8988T (cell line): ENCODE data around the gene FAM78B.

Experiments
- DNase-seq: peaks from one replicate; pipeline ENCODE4 v3.0.0; 2011

Gene FAM78B

DNA sequence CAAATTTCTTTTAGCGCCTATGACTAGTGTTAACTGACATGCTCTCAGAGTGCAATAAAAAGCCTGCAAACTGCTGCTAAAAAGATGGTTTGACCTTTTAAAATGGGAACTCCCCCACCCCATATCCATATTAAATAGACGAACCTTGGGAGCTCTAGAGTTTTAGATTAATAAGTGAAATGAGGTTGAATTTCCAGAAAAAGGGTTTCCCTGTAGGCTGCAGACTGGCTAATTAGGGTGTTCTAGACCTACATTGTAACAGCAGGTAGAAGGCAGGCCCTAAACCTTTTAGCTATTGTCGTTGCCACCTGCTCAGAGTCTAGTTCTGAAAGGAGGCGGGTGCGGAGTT, 2.2 kb downstream of the FAM78B start:
- DNase-seq: no peak

DNA sequence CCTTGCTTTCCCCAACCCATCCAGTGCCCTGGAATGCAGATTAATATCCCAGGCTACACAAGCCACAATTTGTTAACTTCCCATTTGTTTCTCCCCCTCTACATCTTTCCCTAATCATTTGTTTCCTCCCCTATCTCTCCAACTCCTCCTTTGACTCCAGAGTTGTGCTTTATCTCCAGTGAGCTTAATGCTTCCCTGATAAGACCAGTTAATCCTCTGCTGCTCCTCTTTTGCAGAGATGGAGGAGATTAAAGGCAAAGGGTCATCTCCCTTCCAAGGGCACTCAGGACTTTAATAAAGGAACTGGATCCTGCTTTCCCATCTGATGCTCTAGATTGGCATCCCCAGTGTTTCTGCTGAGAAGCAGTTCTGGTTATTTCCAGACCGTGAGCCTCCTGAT, 7.1 kb downstream of the FAM78B start:
- no peak for DNase-seq

DNA sequence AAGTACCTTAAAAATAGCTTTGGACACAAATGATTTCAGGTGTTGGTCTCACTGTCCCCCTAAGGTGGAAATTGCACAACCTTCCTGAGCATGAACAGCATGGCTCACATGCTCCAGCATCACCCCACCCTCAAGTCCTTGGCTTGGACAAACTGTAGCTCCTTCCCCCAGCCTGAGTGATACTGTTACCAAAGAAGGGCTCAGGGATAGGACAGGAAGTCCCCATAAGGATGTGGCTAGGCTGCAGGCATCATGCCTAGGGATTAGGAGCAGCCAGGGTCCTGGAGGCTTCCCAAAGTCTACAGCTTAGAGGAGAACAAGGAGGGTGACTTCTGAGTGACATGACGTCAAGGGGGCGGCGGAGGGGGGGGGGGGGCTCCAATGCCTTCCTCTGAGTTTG, 10.1 kb downstream of the FAM78B start:
- no peak for DNase-seq

DNA sequence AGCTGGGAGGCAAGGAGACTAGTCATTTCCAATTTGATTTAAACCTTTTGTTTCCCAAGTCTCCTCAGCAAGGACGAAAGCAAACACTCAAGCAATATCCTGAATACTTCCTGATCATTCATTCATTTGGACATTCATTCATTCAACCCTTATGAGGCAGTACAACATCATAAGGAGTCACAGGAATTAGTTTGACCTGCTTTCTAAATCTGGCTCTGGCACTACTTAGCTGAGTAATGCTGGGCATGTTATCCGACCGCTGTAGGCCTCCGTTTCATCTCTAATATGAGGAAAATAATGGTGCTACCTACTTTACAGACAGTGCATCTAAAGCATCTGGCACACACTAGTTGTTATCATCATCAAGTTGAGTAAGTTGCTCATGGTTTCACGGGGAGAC, 11.7 kb downstream of the FAM78B start:
- no peak for DNase-seq

DNA sequence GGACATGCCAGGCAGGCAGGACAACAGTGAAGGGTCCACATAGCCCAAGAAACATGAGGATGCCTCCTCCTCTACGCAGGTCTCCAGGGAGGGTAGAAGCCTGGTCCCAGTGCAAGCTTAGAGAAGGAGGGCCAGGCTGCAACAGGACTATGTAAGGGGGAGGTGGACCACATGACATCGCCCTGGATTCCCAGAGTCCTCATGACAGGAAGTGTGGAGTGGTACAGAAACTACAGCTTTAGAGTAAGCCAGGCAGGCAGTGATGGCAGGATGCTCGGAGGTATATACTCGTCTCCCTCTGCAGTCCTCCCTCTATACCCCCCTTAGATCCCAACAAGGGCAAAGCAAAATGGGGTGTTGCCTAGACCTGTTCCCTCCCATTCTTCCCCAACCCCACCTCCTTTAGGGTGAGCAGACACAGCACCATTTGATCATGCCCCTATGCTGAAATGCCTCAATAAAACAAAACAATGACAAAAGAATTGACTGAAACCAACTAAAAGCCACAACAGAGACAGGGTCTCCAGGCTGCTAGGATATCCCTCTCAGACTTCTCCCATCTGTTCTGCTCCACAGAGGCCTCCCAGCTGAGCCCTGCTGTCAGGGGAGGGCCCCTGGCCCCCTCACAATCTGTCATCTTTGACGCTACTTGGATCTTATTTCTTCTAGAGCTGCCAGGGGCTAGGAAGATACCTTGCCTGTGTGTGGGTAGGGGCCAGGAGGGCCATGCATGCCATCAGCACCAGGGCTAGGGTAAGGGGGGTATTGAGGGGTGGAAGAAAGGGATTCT, 13.1 kb downstream of the FAM78B start:
- DNase-seq: no peak

DNA sequence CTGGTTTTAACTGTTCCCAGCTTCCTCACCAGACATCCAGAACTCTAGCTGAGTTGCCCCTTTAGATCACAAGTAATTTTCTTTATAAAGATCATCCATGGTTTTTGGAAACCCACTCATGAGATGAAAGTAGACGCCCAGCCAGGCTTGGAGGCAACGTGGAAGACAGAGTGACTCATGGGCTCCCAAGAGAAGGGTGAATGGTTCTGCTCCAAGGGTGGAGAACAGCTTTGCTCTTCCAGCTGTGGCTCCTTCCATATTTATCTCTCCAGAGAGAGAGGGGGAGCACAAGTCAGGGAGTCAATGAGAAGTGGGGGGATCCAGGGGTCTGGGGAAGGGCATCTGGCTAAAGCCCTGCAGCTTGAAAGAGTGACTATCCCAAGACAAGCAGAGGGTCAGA, 13.8 kb downstream of the FAM78B start:
- no peak for DNase-seq

DNA sequence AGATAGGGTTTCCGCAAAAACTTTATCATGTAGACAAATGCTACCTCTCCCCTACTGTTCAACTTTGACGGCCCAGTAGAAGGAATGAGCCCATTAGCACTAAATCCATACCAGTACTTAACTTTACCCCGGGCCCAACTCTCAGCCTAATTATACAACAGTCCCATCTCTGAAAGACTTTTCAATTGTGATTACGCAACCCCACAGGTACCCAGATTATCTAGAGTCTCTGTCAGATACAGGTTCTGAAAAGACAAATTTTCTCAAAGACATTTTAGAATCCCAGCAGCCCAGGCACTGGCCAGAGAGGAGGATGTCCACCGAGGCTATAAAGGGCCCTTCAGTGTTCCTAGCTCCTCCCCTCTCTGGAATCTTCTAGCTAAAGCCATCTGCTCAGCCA, 15.0 kb downstream of the FAM78B start:
- no peak for DNase-seq

DNA sequence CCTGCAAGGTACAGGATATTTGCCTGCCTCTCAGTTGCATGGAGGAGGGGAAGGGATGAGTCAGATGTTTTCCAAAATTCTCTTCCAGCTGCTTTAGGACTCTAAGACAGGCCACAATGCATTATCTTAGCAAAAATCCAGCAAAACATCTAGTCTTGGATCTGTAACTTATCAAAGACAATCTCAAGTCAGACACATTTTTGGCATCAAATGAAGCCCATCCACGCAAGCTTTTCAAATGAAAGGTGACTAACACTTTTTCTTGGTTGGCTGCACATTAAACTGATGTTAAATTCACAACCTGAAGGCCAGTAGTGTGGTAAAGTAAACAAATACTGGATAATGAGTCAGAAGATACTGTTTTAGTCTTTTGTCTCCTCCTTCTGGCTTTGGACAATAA, 21.3 kb downstream of the FAM78B start:
- no peak for DNase-seq

DNA sequence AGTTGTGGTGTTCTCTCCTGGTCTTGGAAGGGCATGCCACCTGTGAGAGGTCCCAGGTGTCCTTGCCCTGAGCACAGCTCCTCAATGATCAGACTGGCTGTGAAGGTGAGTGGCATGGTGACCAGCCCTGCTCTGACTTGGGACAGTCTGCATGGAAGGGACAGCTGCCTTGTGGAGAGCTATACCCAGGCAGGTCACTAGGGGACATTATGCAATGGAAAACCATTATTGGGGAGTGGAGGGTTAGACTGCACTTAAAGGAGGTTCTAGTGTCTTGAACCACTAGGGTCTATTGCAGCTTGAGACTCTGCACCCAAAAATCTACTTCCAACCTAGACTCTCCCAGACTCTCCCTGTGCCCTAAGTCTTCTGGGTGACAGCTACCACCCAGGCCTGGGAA, 24.8 kb downstream of the FAM78B start:
- DNase-seq: no peak

DNA sequence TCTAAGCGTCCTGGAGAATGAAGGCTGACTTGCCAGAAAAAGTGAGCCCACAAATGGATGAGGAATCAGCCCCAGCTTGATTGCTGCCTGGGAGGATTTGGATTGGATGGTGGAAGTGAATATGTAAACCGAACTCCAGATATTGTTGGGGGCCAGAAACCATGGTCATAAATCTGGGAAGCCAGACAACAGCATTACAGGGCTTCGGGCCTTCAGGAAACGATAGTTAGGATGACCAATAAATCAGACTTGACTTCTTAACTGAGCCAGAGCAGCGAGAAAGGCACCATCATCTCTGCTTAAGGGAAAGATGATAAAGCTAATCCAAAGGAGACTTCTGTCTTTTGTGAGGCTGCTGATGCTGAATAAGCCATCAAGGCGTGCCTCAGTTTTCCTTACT, 26.6 kb downstream of the FAM78B start:
- no peak for DNase-seq

DNA sequence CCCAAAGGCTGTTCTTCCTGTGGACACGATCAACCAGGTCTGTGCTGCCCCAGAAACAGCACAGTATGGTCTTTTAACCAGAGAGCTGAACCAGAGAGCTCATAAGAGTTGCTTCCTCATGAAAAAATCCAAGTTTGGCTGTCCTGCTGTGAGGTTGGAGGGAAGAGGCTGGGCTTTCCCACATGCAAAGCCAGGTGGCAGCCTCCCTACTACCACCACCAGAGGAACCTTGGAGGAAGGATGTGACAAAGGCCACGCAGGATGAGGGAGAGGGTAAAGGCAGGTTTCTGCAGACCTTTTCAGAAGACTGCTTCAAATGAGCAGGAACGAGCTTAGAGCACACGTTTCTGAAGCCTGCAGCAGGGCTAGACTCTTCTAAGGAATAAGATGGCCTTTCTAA, 27.1 kb downstream of the FAM78B start:
- no peak for DNase-seq

DNA sequence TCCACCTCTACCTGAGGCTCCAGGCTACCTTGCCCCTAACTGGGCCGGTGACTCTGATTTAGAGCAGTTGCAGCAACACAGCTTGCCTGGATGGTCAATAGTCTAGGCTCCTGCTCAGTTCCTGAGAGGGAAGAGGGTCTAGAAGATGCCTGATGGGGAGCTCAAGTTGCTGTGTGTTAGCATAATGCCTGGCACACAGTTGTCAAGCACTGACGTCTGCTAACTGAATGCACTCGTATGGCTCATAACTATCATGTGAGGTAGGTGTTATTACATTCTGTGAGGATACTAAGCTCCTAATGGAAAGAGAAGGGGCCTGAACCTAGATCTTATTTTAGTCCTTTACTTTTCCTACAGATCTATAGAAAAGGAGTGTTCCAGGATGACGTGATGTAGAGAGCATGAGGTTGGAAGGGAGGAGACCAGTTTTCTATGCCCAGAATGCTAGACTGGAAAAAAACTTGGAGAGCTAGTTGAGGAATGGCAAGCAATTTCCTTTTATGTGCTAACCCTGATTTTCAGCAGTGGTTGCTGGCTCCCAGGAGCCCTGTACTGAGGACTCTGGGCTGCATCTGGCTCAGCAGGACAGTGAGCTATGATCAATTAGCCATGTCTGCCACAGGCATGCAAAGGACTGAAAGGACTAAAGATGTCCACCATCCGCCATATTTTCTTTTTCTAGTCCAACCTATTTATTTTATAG, 30.0 kb downstream of the FAM78B start:
- DNase-seq: no peak

DNA sequence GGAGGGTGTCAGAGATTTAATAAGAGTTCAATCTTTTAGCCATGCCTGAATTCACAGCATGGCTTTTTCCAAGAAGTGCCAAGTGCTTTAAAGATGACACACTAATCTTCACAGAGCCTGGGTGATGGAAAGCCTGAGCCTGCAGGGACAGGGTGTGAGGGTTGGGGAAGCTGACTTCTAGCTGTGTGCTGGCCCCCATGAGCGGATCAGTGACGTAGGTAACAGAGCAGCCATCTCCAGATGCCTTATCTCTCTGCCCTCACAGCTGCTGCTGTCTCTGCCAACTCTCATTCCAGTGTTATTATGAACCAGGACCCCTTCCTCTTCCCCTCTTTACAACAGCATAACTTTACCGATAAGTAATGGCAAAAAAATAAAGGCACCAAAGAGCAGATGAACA, 30.6 kb downstream of the FAM78B start:
- no peak for DNase-seq

DNA sequence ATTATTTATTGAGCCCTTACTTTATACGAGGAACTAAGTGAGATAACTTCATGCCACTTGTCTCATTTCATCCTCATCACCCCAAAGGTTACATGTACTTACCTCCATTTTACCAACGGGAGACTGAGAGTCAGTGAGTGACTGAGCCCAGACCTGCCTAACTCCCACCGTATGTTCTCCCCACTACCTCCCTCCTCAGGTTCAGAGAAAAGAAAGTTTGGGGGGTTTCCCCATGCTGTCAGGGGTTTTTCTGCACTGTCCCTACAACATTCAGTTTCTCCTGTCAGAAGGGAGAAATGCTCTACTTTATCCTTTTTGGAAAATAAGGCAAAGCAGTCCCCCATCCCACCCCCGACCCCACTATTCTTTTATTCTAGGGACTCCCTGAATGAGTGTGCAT, 32.9 kb downstream of the FAM78B start:
- DNase-seq: no peak

DNA sequence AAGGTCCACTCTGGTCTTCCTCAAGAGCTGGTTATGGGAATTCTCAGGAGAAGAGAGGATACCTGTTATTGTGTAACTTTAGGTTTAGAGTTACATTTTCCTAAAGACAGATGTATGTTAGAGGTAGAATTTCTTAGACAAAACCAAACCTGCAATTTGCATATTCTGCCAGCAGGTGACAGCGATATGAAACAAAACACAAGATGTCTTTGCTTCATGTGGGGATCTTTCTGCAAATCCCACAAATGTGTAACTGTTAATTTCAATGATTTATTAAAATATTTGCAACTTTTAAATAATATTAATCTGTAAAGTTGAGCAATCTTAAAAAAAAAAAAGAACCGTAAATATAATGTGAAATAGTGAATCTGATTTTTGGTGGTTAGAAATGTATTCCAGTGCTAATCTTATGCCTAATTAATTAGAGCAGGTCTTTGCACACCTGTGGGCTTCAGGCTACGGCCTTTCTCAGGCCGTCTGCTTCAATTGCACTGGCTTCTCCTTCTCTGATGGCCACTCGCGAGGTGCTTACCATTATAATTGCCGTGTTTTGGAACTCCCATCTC, 33.4 kb downstream of the FAM78B start:
- DNase-seq: no peak

DNA sequence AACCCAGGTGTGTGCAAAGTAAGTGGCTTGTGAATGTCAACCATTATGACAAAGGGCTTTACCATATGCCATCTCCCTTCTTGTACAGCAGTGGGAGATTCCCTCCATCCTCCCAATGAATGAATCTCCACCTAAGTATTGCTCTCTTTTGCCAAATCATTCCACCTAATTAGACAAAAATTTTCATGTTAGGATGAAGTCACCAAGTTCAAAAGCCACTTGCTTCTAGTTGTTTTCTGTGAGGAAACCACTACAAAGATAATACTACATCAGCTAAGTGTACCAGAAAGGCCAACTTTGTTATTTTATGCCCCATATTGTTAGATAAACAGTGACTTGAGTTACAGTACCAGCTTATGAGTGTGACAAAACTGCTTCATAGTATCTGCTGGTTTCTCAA, 34.3 kb downstream of the FAM78B start:
- no peak for DNase-seq

DNA sequence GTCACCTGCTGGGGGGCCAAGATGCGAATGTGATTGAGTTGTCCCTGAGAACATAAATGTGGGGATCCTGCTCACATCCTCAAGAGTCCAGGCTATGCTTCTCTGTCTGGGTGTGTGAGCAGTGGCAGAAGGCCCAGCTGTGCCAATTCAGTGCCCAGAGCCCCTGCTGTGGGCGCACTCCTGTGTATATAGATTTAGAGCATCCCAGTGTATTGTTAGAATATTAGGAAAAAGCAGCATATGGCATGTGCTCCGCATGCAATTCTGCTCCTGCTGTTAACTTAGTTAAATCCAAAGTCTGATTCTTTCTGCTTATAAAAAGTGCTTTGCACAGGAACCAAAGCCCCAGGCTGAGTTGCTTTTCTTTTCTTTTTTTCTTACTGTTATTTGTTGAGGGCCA, 37.8 kb downstream of the FAM78B start:
- DNase-seq: no peak

DNA sequence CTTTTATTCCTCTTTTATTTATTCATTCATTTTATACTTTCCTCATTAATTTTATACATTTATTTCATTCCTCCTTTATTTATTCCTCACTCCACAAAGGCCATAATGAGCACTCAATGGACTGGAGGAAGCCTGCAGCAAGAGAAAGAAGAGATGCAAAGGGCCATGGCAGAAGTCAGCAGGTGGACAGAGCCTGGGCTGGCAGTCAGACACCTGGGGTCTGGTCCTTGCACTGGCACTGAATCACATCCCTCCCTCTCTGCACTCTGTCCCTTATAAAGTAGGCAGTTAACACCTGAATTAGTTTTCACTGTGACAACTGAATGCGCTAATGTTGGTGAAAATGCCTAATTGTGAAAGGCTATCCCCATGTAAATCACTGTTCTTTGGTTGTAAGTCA, 38.6 kb downstream of the FAM78B start:
- no peak for DNase-seq

DNA sequence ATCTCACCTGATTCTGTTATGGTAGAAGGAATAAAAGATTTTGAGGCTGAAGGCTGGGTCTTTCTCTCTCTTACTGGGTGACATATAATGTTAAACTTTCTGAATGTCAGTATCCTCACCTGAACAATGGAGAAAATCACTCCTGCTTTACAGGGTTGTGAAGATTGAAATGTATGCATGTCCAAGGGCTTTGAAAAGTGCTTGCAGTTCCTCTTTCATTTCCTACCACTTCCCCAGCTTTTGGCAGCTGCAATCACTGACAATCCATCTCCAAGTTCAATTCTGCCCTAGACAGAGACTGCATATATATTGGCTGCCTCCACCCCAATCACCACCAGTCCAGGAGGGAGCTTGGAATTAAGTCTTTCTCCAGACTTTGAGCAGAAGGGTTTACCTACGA, 39.8 kb downstream of the FAM78B start:
- no peak for DNase-seq

DNA sequence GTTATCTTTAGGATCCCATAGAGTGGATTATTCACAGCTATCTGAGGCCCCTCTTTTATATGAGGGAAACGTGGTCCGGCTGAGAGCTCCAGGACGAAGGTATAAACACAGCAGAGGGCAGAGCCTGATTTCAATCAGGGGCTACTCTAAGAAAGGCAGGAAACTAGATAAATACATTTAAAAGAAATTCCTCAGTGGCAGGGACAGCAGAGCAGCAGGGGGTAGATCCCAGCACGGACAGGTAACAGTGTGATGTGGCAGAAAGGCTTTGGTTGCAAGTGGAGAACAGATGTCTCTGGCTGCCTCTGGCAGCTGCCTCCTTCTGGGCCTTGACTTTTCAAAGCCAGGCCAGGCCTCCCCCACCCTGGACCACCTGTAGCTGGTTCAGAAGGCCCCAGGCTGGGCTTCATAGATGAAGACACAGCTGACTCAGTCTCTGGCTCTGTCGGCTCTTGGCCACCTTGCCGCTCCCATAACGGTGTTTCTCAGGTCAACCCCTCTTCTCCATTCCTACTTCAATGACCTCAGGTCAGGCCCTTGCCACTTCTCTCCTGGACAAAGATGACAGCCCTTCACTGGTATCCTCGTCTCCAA, 43.8 kb downstream of the FAM78B start:
- DNase-seq: no peak

DNA sequence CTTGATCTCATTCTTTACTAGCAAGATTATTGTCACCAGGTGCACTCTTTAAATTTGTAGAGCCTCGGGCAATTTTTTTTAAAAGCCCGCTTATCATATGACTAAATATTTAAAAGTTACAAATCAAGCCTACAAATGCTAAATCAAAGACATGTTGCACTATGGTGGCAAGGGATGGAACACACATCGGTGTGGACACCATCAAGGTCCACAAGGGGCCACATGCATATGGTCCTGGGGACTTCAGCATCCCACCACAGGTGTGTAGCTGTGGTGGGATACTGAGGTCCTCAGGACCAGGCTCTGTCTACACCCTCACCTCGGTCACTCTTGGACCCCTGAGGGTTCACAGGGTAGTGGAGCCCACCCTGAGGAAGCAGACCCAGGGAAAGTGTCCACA, 45.8 kb downstream of the FAM78B start:
- no peak for DNase-seq

DNA sequence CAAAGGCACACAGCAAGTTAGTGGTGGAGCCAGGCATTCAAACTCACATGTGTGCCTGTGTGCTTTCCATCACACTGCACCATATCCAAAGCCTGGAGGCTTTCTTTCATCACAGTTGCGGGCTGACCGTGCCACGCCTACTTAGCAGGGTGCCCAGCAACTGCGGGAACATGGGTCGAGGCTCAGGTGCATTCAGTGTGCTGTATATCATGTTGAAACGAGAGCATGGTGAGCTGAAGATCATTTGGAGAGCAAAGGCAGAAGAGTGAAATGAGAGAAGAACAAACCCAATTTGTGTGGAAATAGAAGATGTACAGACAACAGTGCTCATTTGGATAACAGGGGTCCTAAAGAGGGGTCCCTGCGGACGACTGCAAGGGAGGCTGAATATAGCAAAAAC, 46.5 kb downstream of the FAM78B start:
- no peak for DNase-seq

DNA sequence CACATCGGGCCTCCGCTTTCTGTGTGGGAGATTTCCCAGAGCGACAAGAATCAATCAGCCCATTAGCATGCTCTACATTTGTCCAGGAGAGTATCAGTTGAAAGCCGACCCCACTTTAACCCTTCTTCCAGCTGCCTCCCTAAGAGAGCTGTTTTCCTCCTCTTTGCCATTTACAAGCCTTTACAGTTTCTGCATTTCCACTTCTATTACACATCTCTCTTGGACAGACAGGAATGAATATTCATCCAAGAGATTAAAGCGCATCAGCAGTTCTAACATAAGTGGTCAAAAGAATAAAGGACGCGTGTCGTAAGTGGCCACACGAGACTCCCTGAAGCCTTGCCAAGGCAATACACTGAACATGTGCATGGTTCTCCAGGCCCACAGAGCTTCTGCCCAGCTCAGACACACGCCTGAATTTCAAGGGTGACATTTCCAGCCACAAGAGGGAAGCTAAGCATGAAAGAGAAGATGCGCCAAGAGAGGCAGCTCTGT, 47.3 kb downstream of the FAM78B start:
- no peak for DNase-seq

DNA sequence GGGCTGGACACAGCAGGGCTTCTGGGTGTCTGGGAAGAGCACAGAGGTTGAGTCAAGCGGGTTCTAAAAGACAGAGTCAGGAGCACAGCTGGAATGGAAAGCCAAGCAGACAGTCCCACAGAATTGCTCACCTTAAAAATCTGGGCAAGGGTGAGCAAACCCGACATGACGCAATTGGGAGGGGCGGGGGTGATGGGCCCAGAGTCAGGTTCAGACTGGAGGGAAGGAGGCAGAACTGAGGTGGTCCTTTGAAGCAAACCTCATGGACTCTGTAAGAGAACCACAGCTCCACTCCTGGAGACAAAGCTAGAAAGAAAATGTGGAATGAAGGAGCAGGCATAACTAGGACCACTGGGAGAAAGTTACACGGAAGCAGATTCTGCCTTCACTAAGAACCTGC, 49.0 kb downstream of the FAM78B start:
- DNase-seq: no peak
